Activated effector memory CD4-positive, alpha-beta T cell treated with anti-CD3 and anti-CD28 coated beads, Interleukin-2, amount 50 U/mL, for 16 hours (primary cell): ENCODE measurements around the gene PCNT.
"Not testable (repeated sequence)": the region's sequence is repeated elsewhere in the genome, so short reads cannot be mapped to it uniquely, and the experiment has no call there.

ENCODE experiments used
- DNase-seq: peaks from one replicate; pipeline ENCODE4 v3.0.0-alpha.2; 2020

The PCNT gene

DNA sequence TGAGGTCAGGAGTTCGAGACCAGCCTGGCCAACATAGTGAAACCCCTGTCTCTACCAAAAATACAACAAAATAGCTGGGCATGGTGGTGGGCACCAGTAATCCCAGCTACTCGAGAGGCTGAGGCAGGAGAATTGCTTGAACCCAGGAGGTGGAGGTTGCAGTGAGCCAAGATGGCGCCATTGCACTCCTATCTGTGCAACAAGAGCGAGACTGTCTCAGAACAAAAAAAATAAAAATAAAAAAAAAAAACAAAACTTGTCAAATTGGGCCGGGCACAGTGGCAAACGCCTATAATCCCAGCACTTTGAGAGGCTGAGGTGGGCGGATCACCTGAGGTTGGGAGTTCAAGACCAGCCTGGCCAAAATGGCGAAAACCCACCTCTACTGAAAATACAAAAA, 13.7 kb upstream of the PCNT start:
- DNase-seq, result not testable (repeated sequence)

DNA sequence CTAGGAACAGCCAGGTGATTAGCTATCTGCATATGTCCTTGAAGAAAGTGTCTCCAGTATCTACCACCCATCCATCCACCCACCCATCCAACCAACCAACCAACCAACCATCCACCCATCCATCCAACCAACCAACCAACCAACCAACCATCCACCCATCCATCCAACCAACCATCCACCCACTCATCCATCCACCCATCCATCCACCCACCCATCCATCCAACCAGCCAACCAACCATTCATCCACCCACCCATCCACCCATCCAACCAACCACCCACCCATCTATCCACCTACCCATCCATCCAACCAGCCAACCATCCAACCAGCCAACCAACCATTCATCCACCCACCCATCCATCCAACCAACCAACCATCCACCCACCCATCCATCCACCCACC, 12.4 kb upstream of the PCNT start:
- DNase-seq, result no peak

DNA sequence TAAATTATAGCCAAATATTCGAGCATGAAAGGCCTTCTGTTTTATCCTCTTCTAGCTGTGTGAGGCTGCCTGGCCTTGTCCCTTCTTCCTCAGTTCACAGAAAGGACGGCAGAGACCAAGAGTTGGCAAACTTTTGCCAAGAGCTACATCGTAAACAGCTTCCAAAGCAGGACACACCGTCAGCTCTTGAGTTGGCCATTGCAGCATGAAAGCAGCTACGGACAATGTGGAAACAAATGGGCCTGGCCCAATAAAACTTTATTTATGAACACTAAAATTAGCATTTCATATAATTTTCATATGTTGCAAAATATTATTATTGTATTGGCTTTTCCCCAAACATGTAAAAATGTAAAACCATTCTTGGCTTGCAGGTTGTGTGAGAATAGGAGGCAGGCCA, 11.0 kb upstream of the PCNT start:
- DNase-seq, result no peak

DNA sequence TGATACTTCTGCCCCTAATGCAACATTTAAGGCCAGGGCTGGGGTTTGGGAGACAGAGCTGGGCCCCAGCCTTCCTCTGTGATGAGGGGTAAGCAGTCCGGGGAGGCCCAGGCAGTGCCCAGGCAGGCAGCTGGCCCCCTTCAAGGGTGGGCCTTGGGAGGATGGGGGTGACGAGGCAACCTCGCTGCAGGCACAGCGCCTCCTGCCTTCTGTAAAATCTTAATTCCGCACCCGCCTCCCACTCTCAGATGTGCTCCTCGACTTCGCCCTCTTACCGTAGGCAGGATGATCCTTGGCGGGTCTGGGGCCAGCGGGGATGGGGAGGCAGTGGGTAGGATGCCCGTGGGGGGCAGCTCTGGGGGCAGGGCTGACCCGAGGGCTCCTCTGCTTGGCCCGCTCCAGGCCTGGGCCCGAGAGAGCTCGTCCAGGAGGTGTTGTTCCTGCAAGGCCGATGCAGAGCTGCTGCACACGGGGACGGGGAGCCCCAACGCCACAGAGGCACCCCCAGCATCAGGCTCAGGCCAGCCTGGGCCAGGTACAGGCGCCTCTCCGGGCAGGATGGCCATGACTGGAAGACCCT, 9.4 kb upstream of the PCNT start:
- no peak for DNase-seq

DNA sequence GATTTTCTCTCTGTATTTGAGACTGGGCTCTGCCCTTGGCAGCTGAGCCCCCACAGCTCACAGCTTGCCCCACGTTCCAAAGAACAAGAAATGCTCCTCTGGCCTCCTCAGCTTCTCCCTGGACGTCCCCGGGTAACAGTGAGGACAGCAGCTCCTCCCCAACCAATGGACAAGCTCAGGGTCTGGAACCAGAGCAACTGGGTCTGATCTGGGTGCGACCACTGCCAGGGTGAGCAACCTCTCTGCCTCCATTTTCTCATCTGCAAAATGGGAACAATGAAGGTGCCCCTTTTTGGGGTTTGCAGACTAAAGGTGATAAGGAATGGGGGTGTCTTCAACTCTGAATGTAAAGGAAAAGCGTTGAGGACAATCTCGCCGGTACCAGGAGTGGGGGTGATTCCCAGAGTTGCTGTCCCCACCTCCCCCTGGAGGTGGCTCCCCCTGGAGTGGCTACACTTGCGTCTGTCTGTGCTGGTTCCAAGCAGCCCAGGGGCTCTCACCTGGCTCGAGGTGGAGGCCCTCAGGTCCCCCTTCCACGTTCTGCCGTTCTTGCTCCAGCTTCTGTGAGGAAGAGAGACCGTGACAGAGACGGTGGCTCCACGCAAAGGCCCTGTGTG, 7.1 kb upstream of the PCNT start:
- DNase-seq, result no peak

DNA sequence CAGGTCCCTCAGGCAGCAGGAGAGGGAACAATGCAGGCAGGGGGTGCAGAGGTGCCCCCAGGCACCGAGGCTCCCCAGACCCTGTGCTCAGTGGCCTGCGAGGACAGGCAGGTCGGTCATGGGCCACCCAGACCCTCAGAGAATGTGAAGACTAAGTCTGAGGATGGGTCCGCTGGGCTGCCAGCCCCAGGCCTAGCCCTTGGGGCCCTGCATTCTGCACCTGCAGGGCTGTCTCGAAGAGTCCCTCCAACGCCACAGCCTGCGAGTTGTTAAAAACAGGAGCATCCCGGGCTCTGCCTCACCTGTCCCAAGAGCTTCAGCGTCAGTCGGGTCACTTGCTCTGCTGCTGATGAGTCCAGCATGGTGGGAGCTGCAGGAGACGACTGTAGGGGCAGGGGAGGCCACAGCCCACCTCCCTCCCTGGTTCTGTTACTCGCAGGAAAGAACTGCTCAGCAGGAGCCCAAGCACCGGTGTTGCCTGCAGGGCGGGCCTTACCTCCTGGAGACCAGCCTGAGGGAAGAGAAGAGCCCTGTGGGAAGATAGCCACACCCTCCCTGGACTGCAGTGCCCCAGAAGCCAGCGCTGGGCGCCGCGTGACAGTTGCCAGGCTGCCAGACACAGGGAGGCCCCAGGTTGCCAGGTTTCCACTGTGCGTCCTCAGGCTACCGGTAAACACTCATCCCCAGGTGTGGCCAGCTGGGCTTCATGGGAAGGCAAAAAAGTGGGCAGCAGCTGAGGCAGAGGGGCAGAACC, 6.1 kb upstream of the PCNT start:
- no peak for DNase-seq

DNA sequence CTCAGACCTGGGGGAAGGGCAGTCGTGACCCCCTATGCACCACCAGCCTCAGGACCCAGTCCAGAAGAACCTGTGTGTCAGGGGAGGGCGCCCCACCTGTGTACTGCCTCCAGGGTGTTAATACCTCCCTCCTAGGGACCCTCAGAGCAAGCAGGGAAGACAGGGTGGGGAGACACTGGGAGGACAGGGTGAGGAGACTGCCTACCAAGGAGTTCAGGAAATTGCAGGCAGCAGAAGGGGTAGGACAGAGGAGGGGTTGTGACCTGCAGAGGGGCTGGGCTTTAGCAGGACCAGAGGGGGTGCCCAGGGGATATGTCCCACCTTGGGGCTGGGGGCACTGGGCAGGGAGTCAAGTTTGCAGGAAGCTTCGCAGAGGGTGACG, 5.5 kb upstream of the PCNT start:
- no peak for DNase-seq

DNA sequence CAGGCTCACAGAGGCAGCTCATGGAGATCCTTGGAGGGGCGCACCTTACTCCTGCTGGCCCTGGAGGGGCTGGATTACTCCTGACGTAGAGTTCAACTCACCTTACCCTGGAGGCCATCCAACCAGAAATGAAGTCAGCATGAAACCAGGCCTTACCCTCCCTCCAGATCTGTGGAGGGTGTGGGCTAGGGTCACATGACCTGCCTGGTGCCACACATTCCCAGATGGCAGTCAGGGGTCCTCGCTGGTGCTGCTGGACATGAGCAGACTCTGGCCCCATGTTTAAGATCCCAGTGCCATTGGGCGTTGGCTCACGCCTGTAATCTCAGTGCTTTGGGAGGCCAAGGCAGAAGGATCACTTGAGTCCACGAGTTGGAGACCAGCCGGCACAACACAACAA, 4.8 kb upstream of the PCNT start:
- DNase-seq, result no peak

DNA sequence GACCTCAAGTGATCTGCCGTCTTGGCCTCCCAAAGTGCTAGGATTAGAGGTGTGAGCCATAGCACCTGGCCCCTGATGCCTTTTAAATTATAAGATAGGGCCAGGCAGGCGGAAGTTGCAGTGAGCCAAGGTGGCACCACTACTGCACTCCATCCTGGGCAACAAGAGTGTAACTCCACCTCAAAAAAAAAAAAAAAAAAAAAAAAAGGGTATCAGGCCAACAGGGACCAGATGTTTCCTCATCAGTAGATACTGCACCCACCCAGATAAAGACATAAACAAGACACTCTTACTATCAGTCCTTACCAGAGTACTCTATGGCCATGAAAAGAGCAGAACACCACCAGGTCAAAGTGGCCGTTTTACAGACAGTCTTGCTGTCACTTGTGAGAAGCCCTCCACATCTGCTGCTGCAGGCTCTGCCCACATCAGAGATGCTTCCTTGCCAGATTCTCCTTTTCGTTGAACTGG, 3.6 kb upstream of the PCNT start:
- no peak for DNase-seq

DNA sequence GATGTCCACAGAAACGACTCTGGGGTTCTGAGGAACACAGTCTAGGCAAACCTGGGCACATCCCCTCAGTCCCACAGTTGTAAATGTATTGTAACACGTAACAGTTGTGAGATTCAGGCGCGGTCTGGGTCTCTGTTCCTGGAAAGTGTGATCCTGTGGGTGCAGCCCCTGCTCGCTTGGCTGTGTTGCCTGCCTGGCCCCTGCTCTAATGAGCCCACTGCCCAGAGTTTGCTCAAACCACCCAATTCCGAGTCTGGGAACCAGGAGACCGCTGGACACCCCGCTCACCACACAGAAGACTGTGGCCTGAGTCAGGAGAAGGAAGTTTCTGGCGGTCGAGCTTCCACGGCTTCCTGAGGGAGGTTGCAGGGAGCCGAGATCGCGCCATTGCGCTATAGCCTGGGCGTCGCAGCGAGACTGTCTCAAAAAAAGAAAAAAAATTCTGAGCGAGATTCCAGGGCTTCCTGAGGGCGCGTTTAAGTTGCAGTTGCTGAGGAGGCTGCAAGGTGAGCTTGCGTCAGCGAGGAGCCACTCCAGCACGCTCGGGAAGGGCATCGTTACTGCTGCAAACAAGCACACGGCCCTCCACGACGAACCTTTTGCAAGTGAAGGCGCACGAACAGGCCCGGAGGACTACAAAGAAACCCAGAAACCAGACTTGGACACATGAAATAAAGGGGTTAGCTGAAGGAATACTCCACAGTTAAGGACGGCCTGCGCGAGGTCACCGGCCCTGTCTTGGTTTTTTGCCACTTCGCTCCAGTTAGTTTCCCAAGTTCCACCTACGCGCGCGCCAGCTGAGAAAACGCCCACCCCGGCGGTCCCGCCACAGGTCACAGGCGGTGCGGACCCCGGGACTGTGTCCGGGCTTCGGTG, 1.4 kb upstream of the PCNT start:
- DNase-seq, result peak; percentile 68

DNA sequence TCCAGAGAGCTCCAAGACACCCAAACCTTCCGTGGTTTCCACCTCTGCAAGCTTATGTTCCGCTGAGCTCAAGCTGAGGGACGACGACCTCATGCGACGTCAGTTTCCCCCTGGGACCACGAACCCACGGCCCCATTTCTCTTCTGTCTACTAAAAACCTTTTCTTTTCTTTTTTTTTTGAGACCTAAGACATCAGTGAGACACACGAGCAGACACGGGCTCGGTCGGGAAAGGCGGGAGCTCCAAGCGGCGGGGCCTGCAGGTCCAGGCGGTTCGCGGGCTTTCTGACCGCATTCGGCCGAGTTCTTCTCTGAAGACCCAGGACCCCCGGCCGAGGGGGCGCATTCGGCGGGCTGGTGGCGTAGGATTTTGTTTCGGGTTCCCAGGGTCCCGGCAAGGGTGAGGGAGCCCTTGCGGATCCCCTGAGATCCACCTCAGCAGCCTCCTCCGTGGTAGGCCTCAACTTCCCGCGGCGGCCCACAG, 688 bp upstream of the PCNT start:
- no peak for DNase-seq

DNA sequence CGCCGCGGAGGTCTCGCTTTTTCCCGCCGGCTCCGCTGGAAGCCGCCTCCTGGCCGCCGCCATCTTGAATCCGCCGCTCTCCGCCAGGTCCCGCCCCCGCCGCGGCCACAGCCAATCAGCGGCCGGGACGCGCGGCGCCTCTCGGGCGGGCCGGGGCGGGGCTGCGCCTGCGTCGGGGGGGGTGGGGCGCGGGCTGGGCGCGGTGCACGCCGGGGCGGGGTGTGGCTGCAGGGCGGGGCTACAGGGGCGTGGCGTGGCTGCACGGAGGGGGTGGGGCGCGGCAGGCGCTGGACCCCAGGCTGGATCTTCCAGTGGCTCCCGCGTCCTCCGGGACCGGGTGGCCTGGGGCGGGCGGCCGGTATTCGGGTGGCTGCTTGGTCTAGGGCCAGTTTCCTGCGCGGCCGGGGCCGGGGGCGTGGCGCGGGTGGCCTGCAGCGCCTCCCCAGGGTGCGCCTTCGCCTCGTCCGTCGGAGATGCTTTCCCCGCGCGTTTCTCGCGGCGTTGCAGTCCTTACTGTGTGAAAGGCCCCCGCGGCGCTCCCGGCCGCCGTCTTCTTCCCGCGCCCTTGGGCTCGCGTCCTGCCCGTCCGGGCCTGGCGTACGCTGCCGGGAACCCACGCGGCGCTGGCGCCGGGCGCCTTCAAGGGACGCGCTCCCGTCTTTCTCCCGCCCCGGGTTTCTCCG, 575 bp downstream of the PCNT start:
- peak; percentile 96 for DNase-seq

DNA sequence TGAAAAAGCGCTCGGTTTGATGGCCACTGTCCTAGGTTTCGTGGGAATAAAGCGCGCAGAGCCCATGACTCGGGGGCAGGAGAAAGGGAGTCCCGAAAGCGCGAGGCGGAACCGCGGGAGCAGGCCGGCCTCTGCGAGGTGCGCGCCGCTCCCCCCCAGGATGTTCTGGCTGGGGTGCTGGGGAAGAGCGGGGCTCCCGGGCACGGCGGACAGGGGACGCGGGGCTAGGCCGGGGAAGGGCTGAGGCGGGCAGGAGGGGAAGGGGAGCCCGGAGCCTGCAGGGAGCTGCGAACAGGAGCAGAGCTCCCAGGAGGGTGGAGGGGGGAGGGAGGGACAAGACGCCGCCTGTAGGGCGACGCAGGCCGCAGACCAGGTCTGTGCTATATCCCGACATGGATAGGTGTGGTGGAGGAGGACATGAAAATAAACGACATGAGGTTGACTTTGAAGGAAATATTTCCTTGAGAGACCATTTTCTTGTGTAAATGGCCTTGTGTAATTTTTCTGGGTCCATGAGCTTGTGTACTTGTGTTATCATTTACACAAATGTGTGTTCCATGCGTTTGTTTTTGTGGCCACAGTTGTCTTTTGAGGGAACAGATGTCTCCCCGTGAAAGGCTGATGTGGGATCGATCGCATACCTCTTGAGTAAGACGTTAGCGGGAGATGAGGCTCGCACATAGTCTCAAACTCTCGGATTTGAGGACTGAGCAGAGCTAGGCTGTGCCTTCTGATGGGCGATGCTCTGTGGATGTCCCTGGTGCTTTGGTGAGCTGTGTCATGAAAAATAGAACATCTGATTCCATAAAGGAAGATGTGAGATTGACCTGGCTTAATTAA, 1.3 kb downstream of the PCNT start:
- DNase-seq, result peak; percentile 76

DNA sequence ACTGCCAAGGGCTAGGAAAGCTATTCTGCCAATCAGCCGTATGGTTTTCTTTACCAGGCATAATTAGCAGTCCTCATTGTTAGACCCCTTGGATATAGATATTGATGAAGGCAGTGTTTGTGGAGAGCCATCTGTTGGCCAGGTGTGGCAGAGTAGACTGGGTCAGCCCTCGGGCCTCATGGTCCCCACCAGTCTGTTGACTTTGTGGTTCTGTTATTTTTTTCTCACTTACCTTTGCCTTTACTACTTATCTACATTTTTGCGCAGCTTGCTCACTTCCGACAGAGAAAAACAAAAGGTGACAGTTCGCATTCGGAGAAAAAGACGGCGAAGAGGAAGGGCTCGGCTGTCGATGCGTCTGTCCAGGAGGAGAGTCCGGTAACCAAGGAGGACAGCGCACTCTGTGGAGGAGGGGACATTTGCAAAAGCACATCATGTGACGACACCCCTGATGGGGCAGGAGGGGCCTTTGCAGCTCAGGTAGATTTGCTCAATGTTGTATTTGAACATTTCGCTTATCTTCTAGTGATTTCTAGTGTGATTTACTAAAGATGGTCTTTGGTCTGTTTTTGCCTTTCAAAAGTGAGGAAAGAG, 2.3 kb downstream of the PCNT start:
- no peak for DNase-seq

DNA sequence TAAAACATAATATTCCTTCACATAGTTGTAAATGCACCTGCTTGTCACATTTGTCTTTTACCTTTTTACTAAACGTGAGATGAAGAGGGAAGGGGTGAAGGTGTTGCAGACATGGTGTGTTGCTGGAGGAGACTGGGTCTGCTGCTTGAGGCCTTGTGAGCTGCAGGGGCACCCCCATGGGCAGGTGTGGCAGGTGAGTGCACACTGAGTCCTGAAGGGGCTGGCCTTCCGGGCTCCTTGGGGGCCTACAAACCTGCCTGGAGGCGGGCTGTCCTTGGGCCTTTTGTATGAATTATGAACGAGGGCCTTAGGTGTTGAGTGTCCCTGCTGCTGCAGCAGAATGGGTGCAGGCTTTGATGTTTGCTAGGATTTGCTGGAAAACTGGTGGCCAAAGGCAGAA, 3.8 kb downstream of the PCNT start:
- no peak for DNase-seq

DNA sequence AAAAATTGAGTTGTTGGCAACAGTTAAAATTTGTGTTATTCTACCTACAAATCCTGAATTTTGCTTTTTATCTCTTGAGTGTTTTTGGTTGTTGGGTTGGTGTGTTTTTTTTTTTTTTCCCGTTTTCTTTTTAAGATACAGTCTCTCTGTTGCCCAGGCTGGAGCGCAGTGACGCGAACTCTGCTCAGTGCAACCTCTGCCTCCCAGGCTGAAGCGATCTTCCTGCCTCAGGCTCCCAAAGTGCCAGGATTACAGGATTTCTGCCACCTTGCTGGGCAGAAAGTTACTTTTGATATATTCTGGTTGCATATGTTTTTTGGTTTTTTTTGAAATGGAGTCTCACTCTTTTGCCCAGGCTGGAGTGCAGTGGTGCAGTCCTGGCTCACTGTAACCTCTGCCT, 4.2 kb downstream of the PCNT start:
- no peak for DNase-seq

DNA sequence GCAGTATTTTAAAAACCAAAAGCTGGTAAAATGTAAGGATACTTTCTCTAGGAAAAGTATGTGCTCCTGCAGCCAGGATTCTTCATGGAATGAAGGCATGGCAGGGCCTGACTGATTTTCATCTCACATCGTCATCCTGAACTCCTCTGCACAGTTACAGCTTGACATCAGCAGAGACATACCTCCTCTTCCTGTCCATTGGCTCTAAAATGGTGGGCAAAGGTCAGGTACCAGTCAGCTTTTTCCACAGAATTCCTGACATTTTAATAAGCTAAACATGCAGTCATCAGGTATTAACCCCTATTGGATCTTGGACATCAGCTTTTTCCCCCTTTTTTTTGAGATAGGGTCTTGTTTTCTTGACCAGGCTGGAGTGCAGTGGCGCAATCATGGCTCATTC, 5.8 kb downstream of the PCNT start:
- DNase-seq, result no peak

DNA sequence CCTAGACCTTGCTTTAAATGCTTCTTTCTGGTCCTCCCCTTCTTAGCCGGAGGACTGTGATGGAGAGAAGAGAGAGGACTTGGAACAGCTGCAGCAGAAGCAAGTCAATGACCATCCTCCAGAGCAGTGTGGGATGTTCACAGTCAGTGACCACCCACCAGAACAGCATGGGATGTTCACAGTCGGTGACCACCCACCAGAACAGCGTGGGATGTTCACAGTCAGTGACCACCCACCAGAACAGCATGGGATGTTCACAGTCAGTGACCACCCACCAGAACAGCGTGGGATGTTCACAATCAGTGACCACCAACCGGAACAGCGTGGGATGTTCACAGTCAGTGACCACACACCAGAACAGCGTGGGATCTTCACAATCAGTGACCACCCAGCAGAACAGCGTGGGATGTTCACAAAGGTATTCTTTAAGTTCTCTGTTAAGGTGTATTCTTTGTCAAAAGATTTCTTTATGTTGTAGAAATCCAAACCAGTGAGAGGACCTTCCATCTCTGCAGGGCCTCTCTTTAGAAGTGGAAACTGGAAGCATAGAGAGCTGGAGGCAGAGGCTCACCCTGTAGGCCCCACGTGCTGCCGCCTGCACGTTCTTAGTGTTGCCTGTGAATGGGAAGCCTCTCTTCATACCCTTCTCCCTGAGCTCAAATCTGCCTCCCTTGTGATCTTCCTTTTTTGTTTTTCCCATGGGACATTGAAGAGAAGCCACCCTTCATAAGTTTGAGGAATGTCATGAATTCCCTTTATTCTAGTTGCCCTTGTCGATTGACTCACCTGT, 10.6 kb downstream of the PCNT start:
- no peak for DNase-seq

DNA sequence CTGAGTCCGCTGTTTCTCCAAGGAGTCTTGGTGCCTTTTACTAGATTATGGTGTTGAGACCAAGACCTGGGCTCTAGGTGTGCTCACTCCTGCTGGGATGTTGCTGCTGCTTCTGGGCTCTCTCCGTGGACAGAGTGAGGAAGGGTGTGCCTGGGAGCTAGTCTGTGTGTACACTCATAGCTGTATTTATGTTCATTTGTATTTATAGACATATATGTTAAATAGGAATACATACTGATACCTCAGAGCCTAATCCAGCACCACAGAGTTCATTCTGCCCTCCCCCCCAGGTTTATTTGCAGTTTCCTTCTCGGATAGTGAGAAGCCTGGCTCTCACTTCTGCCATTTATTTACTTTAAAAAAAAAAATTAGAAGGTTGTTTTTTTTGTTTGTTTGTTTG, 12.6 kb downstream of the PCNT start:
- no peak for DNase-seq

DNA sequence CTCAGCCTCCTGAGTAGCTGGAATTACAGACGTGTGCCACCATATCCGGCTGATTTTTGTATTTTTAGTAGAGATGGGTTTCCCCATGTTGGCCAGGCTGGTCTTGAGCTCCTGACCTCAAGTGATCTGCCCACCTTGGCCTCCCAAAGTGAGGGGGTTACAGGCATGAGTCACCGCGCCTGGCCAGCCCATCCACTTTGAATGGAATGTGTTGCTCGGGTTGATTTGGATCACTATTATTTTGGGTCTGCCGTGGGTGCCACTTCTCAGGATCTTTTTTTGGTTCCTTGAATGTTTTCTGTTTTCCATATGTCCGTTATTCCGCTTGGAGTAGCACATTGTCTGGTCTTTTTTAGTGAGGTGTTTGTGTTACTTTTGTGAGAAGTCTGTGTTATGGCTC, 17.0 kb downstream of the PCNT start:
- no peak for DNase-seq
